Kasumi-1 (cell line): ENCODE measurements around the gene GLI1.
"Not testable (repeated sequence)": the region's sequence is repeated elsewhere in the genome, so short reads cannot be mapped to it uniquely, and the experiment has no call there.

Experiments
- DNase-seq, 2 experiments: peaks; one replicate each; lab custom pipeline; 2025; lab: John Stamatoyannopoulos, UW

GLI1 gene

GRCh38 chr12:57441846-57442427 is 17.6 kb upstream of the GLI1 start:
- no peak for DNase-seq

GRCh38 chr12:57444337-57444736 is 15.2 kb upstream of the GLI1 start:
- DNase-seq: not testable (repeated sequence)

DNA sequence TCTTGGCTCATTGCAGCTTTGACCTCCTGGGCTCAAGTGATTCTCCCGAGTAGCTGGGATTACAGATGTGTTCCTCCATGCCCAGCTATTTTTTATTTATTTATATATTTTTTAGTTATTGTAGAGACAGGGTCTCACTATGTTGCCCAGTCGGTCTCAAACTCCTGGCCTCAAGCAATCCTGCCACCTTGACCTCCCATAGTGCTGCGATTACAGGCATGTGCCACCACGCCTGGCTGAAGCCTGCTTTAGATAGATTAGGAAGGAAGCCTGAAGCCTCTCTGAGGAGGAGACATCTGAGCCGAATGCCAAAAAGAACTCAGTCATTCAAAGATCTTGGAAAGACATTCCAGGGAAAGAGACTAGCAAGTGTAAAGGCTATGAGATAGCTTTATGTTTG is 14.8 kb upstream of the GLI1 start:
- no peak for DNase-seq

DNA sequence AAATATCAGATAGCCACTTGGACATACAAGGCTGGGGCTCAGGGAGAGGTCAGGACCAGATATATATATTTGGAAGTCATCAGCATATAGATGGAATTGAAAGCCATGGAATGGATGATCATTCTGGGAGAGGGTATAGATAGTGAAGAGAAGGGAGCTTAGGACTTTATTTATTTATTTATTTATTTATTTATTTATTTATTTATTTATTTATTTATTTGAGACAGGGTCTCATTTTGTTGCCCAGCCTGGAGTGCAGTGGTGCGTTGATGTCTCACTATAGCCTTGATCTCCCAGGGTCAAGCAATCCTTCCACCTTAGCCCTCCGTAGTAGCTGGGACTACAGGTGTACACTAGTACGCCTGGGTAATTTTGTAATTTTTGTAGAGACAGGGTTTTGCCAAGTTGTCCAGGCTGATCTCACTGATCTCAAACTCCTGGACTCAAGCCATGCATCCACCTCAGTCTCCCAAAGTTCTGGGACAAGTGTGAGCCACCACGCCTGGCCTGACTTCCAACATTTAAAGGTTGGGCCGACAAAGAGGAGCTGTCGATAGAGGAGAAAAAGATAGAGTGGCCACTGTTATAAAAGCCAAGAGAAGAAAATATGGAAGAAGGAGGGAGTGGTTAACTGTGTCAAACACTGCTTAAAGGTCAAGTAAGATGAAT is 13.2 kb upstream of the GLI1 start:
- no peak for DNase-seq

GRCh38 chr12:57448669-57449068 is 10.9 kb upstream of the GLI1 start:
- no peak for DNase-seq

DNA sequence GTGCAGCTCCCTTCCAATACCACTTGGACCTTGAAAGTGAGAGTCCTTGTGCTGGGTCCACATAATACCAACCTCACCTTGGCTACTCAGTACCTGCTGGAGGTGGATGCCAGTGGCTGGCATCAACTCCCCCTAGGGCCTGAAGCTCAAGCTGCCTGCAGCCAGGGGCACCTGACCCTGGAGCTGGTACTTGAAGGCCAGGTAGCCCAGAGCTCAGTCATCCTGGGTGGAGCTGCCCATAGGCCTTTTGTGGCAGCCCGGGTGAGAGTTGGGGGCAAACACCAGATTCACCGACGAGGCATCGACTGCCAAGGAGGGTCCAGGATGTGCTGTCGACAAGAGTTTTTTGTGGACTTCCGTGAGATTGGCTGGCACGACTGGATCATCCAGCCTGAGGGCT is 10.2 kb upstream of the GLI1 start:
- no peak for DNase-seq

DNA sequence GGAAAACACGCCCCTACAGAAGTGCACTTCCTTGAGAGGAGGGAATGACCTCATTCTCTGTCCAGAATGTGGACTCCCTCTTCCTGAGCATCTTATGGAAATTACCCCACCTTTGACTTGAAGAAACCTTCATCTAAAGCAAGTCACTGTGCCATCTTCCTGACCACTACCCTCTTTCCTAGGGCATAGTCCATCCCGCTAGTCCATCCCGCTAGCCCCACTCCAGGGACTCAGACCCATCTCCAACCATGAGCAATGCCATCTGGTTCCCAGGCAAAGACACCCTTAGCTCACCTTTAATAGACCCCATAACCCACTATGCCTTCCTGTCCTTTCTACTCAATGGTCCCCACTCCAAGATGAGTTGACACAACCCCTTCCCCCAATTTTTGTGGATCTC is 9.5 kb upstream of the GLI1 start:
- DNase-seq: no peak

- DNase-seq: no peak
Measured at GRCh38 chr12:57451233-57451778, 8.3 kb upstream of the GLI1 start.

DNA sequence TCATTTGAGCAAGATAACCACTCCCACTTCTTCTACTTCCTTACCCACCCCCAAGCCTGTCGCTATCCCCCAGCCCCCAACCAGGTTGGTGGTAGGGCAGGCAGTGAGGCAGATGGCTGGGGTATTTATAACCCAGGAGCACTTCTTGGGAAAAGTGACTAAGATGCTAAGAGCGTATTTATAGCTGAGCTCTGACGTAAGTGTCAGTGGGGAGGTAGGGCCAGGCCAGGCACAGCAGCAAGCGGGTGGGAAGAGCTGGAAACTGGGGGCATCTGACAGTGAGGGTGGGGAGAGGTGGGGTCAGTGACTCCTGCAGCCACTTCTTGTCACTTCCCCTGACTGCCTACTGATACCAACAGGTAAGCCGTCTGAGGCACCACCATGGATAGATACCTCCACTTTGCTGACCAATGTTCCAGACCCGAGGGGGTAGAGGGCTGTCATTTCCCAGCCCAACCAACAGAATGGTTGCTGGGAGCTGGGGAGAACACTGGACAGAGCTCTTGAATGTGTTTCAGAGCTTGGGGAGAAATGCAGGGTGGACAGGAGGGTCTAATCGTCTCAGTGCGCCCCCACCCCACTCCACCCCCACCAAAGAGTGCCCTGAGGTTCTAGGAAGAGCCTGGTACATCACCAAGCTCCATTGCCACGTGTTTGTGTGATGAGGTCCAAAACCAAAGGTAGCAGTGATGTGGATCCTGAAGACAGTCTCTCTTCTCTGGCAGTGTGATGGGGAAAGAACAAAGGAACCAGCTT is 7.2 kb upstream of the GLI1 start:
- DNase-seq: no peak

- DNase-seq: peak; percentile 42 to 49
Measured at GRCh38 chr12:57452937-57453509, 6.6 kb upstream of the GLI1 start.

DNA sequence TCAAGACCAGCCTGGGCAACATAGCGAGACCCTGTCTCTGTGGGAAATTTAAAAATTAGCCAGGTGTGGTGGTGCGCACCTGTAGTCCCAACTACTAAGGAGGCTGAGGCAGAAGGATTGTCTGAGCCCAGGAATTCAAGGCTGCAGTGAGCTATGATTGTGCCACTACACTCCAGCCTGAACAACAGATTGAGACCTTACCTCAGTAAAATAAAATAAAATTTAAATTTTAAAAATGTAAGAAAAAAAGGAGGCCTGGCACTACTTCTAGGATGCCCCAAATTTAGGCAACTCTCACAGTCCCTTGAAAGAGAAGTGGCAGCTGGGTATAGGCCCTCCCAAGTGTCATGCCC is 5.4 kb upstream of the GLI1 start:
- no peak for DNase-seq

DNA sequence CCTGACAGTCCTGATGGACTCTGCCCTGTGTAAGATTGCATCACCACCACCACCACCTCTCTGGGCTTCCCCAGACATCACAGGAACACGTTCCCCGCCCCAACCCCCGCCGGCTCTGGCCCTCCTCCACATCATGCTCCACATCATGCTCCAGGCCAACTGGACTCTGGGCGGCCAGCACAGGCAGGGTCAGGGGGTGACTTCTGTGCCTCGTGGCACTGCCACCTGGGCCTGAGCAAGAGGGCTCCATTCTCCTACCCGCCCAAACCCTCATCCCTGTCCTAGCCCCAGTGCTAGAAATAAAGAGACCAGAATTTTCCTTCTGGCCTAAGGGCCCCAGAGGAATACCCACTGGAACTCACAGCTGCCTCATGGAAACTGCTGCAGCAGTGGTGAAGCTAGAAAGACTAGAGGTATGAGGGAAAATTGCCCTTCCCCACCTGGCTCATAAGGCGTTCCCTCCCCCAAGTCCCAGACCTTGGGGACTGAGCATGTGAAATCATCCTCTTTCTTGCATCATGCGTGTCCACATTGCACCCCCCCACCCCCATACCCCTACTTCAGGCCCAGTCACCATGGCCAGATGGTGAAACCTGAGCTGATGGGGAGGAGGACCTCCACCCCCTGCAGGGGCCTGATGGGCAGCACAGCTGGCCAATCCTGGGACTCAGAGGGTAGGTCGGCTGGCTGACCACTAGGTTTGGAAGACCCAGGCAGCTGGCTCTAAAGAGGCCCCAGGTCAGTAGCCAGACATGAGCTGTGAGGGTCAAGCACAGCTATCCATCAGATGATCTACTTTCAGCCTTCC is 4.8 kb upstream of the GLI1 start, which contains the start of gene INHBE:
Gene INHBE, plus strand, starts transcription at position 742 of the 808 bp plus-strand sequence. CDS start 230 bp downstream, outside the sequence.
- DNase-seq: no peak

DNA sequence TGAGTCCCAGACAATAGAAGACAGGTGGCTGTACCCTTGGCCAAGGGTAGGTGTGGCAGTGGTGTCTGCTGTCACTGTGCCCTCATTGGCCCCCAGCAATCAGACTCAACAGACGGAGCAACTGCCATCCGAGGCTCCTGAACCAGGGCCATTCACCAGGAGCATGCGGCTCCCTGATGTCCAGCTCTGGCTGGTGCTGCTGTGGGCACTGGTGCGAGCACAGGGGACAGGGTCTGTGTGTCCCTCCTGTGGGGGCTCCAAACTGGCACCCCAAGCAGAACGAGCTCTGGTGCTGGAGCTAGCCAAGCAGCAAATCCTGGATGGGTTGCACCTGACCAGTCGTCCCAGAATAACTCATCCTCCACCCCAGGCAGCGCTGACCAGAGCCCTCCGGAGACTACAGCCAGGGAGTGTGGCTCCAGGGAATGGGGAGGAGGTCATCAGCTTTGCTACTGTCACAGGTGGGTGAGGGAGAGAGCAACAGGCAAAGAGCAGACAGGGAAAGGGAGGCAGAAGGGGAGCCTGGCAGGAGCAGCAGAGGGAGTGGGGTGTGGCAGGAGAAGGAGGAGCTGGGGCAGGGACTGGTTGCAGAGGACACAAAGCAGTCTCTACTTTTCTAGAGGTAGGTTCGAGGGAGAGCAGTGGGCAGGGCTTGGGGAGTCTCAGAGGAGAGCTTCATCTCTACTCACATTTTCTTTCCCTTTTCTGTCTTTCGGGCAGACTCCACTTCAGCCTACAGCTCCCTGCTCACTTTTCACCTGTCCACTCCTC is 4.0 kb upstream of the GLI1 start:
- DNase-seq: no peak

DNA sequence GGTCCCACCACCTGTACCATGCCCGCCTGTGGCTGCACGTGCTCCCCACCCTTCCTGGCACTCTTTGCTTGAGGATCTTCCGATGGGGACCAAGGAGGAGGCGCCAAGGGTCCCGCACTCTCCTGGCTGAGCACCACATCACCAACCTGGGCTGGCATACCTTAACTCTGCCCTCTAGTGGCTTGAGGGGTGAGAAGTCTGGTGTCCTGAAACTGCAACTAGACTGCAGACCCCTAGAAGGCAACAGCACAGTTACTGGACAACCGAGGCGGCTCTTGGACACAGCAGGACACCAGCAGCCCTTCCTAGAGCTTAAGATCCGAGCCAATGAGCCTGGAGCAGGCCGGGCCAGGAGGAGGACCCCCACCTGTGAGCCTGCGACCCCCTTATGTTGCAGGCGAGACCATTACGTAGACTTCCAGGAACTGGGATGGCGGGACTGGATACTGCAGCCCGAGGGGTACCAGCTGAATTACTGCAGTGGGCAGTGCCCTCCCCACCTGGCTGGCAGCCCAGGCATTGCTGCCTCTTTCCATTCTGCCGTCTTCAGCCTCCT is 3.4 kb upstream of the GLI1 start:
- DNase-seq: peak; percentile 46 to 63

GRCh38 chr12:57456737-57457490 is 2.7 kb upstream of the GLI1 start:
- no peak for DNase-seq

DNA sequence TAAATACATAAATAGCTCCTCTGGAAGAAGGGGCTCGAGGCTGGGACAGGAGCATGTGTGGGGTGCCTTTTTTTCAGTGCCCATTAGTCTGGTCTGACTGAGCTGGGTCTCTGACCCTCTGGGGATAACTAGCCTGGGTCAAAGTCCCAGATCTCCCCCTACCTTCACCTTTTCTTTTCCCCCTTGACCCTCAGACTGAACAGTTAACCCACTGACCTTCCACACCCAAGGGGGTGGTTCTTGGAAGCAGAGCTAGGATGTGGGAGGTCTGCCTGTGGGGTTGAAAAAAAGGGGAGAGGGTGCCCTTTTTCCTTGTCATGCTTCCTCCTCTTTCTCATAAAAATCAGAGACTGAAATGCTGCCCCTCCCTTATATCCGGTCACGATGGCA is 925 bp upstream of the GLI1 start:
- DNase-seq: no peak

- peak; percentile 97 to 98 for DNase-seq
Measured at GRCh38 chr12:57459055-57459749, 383 bp upstream of the GLI1 start.

DNA sequence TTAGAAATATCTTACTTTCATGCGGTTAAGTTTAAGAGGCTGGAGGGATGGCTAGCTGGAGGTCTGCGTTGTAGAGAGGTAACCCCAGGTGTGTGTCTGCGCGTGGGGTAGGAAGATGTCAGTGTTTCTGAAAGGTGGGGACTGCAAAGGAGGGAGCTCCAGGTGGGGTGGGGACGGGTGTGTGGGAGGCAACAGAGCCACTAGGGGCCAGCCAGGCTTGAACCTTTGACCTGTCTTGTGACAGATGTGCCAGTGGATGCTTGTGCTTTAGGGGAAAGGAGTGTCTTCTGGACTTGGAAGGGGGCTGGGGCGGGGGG is 841 bp downstream of the GLI1 start:
- DNase-seq: no peak

- DNase-seq: no peak
Measured at GRCh38 chr12:57460841-57461275, 1.3 kb downstream of the GLI1 start.
